ENCODE data around the gene EMP2.

DNA sequence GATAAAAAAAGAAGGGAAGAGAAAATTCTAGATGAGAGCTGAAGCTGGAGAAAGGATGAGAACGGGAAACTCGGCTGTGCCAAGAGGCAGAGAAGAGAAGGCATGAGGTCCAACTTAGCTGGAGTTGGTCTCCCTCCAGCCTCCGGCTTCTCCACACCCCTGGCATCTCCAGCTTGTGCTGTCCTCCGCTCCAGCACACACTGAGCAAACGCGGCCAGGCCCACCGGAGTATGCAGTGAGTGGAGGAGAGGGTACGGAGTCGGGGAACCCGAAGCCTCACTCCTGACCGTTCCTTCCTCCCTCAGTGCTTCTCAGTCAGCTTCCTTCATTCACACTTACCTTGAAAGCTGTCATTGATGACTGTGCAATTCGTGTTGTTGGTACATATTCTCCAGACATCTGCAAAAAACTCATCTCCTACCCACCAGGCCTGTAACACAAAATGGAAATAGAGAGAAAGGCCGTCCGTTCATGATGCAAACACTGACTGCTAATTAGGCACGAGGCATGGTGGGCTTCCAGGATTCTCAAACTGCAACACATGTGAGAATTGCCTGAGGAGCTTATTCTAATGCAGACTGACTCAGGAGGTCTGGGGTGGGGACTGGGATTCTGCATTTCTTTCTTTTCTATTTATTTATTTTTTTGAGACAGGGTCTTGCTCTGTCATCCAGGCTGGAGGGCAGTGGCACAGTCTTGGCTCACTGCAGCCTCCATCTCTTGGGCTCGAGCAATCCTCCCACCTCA, 37.0 kb downstream of the EMP2 start:
- TF ChIP-seq, protein P1, sequence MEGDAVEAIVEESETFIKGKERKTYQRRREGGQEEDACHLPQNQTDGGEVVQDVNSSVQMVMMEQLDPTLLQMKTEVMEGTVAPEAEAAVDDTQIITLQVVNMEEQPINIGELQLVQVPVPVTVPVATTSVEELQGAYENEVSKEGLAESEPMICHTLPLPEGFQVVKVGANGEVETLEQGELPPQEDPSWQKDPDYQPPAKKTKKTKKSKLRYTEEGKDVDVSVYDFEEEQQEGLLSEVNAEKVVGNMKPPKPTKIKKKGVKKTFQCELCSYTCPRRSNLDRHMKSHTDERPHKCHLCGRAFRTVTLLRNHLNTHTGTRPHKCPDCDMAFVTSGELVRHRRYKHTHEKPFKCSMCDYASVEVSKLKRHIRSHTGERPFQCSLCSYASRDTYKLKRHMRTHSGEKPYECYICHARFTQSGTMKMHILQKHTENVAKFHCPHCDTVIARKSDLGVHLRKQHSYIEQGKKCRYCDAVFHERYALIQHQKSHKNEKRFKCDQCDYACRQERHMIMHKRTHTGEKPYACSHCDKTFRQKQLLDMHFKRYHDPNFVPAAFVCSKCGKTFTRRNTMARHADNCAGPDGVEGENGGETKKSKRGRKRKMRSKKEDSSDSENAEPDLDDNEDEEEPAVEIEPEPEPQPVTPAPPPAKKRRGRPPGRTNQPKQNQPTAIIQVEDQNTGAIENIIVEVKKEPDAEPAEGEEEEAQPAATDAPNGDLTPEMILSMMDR (IDR thresholded peaks at IDR 0.05): no peak
- TF ChIP-seq POLR2AphosphoS5 (IDR thresholded peaks at IDR 0.05): no peak
